ENCODE data around the gene NKAPD1. TPM values are rescaled to one million over a fixed set of nuclear protein-coding genes. Genes with fewer than 3 reads are reported as not detected.

NKAPD1 gene
- total RNA-seq, 1 donor from 2014 or later = 60.0 TPM

DNA sequence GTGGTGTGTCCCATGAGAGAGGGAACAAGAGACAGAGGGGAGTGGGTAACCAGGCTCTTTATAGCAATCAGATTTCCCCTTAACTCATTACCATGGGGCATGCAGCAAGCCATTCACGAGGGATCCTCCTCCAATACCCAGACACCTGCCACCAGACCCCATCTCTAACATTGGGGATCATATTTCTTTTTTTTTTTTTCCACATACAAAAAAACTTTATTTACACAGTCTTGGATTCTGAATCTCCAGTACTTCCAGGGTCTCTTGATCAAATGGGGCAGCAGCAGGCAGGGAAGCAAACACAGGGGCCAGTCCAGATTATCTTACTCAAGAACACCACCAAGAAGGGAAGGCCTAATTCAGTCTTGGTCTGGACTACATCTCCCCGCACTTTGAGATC lies 44.6 kb upstream of the NKAPD1 start:
- peaks cover 16% of the 10 kb centered on the region for H3K4me1 Mint-ChIP-seq
- no peak for DNase-seq (ENCODE audit: low spot score)
- H3K27ac Mint-ChIP-seq = no peak overlapping the region
- H3K4me3 Mint-ChIP-seq = no peak overlapping the region
- H3K4me3 ChIP-seq = no peak overlapping the region
- no peak overlapping the region for H2AFZ ChIP-seq (replicated peaks)
- TF ChIP-seq CTCF (IDR thresholded peaks at IDR 0.05) = no peak
- no peak for TF ChIP-seq EZH2 (IDR thresholded peaks at IDR 0.05)
- no peak for TF ChIP-seq EZH2phosphoT487 (IDR thresholded peaks at IDR 0.05)
- no peaks in the 10 kb centered on the region for H3K27me3 ChIP-seq
- H3K9ac ChIP-seq = no peak overlapping the region
- H3K79me2 ChIP-seq (ENCODE audit: low read depth) = peaks cover 45% of the 10 kb centered on the region
- H3K27ac ChIP-seq = no peak overlapping the region
- no peak overlapping the region for H3K4me2 ChIP-seq
- peaks cover 10% of the 10 kb centered on the region for H3K36me3 ChIP-seq
- H3F3A ChIP-seq (ENCODE audit: low read depth) = peaks cover 5% of the 10 kb centered on the region
- H3K4me1 ChIP-seq = no peaks in the 10 kb centered on the region
- peaks cover 30% of the 10 kb centered on the region for H3K36me3 Mint-ChIP-seq
- no peaks in the 10 kb centered on the region for H3K9me3 Mint-ChIP-seq
- H3K27me3 Mint-ChIP-seq (ENCODE audit: insufficient read depth, low read depth) = peaks cover 3% of the 10 kb centered on the region
- H3K9me3 ChIP-seq (ENCODE audit: low read depth) = no peaks in the 10 kb centered on the region
- H4K20me1 ChIP-seq (ENCODE audit: low read depth) = peaks cover 4% of the 10 kb centered on the region

- H3K4me3 ChIP-seq = no peak overlapping the region
- H3K79me2 ChIP-seq (ENCODE audit: low read depth) = peaks cover 19% of the 10 kb centered on the region
- H3K36me3 ChIP-seq = peaks cover 4% of the 10 kb centered on the region
- no peak overlapping the region for H2AFZ ChIP-seq (replicated peaks)
- peaks cover 4% of the 10 kb centered on the region for H4K20me1 ChIP-seq (ENCODE audit: low read depth)
- no peaks in the 10 kb centered on the region for H3K9me3 ChIP-seq (ENCODE audit: low read depth)
- H3K27me3 Mint-ChIP-seq (ENCODE audit: insufficient read depth, low read depth) = peaks cover 2% of the 10 kb centered on the region
- no peak for DNase-seq (ENCODE audit: low spot score)
- TF ChIP-seq CTCF (IDR thresholded peaks at IDR 0.05) (no peak), EZH2phosphoT487 (IDR thresholded peaks at IDR 0.05) (no peak), EZH2 (IDR thresholded peaks at IDR 0.05) (no peak)
- H3K9me3 Mint-ChIP-seq = no peaks in the 10 kb centered on the region
- H3K9ac ChIP-seq = no peak overlapping the region
- H3K4me1 Mint-ChIP-seq = no peaks in the 10 kb centered on the region
- H3K27me3 ChIP-seq = no peaks in the 10 kb centered on the region
- no peak overlapping the region for H3K4me3 Mint-ChIP-seq
- H3K36me3 Mint-ChIP-seq = peaks cover 32% of the 10 kb centered on the region
- H3F3A ChIP-seq (ENCODE audit: low read depth) = no peaks in the 10 kb centered on the region
- H3K27ac Mint-ChIP-seq = no peak overlapping the region
- no peak overlapping the region for H3K27ac ChIP-seq
- no peak overlapping the region for H3K4me2 ChIP-seq
- H3K4me1 ChIP-seq = no peaks in the 10 kb centered on the region
Measured at GRCh38 chr11:112033902-112034301, 40.2 kb upstream of the NKAPD1 start.

- peaks cover 25% of the 10 kb centered on the region for H3K36me3 Mint-ChIP-seq
- Histone ChIP-seq H3K36me3 (peaks cover 6% of the 10 kb centered on the region), H3F3A (ENCODE audit: low read depth) (no peaks in the 10 kb centered on the region), H4K20me1 (ENCODE audit: low read depth) (peaks cover 16% of the 10 kb centered on the region), H3K4me1 (no peaks in the 10 kb centered on the region), H3K27me3 (no peaks in the 10 kb centered on the region), H3K4me3 (no peak overlapping the region), H3K27ac (no peak overlapping the region), H3K79me2 (ENCODE audit: low read depth) (peaks cover 16% of the 10 kb centered on the region), H3K9me3 (ENCODE audit: low read depth) (no peaks in the 10 kb centered on the region), H3K9ac (no peak overlapping the region), H2AFZ (replicated peaks) (no peak overlapping the region), H3K4me2 (no peak overlapping the region)
- no peaks in the 10 kb centered on the region for H3K4me1 Mint-ChIP-seq
- DNase-seq (ENCODE audit: low spot score) = no peak
- no peak overlapping the region for H3K27ac Mint-ChIP-seq
- no peaks in the 10 kb centered on the region for H3K9me3 Mint-ChIP-seq
- TF ChIP-seq EZH2 (IDR thresholded peaks at IDR 0.05) (no peak), EZH2phosphoT487 (IDR thresholded peaks at IDR 0.05) (no peak), CTCF (IDR thresholded peaks at IDR 0.05) (no peak)
- peaks cover 2% of the 10 kb centered on the region for H3K27me3 Mint-ChIP-seq (ENCODE audit: insufficient read depth, low read depth)
- no peak overlapping the region for H3K4me3 Mint-ChIP-seq
Measured at GRCh38 chr11:112037527-112037926, 36.6 kb upstream of the NKAPD1 start.
